SKM-1 treated with dmso at 0.1 percent for 144 hours (cell line): Measurements from ENCODE around the gene MAN1C1.
"Not testable (repeated sequence)": the region's sequence is repeated elsewhere in the genome, so short reads cannot be mapped to it uniquely, and the experiment has no call there.

Experiments
- DNase-seq: peaks from one replicate; lab custom pipeline; 2025; ENCODE audit not compliant: unreplicated experiment; lab: John Stamatoyannopoulos, UW

The MAN1C1 gene

DNA sequence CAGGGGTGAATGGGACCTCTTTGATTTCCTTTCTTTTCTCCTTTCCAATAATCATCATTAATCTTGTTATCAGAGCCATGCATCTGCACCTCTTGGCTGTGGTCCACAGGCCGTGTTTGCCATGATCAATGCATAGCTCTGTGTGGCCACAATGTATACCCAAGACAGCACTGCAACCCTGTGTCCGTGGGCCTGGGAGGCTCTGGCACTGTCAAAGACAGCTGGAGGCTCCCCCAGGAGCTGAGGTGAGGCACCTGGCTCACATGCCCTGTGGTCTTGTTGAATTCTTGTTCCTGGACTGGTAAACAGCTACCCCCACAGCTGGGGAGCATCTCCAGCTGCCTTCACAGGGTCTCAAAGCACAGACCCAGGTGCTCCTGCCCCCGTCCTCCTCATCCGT, 116.2 kb downstream of the MAN1C1 start:
- no peak for DNase-seq

DNA sequence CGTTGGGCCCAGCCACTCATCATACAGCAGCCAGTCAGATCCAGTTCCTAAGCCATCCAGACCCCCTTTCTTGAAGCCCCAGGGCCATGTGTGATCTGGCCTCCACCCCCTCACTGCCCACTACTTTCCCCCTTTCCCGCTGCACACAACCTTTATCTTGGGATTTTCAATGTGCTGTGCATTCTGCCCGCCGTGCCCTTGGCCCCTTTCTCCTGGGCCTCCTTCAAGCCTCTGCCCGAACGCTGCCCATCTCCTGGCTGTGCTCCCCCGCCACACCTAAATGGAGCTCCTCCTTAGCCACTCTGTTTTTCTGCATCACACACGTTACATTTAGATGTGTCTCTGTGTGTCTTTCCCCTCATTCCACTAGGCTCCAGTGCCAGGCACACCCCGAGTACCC, 116.7 kb downstream of the MAN1C1 start:
- DNase-seq: no peak

DNA sequence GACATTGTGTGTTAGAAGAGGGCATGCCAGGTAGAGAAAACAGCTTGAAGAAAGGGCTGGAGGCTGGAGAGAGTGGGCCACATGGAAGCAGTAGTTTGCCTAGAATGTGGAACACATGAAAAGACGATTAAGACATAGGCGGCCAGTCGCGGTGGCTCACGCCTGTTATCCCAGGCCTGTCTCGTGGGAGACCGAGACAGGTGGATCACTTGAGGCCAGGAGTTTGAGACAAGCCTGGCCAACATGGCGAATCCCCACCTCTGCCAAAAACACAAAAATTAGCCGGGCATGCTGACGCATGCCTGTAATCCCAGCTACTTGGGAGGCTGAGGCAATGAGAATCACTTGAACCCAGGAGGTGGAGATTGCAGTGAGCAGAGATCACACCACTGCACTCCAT, 118.4 kb downstream of the MAN1C1 start:
- DNase-seq: not testable (repeated sequence)

DNA sequence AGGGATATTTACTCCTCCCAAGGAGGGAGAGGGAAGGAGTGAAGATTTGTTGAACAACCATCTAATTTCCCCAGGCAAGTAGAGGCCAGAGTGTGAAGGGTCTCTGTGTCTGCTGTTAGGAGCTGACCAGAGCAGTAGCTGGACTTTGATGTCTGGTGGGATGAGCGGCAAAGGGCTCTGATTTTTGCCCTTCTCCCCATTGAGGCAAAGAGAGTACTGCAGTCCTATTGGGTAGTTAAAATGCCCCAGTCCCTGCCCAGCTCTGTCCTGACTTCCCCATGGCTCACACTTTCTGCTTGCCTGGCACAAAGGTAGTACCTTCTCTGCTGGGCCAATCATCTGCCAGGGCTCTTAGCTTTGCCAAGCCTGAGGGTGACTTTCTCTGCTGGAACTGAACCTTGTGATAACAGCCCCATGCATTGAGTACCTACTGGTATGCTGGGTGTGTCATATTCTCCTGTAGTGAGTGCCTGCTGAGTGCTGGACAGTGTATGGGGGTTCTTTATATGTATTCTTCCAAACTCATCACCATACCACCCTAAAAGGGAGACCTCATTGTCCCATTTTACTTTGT, 119.5 kb downstream of the MAN1C1 start:
- DNase-seq: no peak

DNA sequence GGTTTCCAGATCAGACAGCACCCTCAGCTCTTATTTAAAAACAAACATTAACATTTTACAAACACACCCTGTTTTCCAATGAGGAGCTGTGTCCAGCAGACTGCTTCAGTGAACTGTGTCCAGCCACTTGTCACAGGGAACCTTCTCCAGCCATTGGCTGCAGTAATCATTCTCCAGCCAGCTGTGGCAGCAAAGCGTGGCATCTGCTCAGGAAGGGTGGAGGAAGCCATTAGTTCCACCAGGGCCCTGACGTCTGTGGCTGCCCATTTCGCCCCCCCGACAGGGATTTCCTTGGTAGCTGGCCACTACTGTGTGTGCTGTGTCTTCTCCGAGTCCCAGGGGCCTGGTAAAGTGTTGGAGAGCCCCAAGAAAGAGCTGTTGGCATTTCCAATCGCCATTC, 120.5 kb downstream of the MAN1C1 start:
- no peak for DNase-seq

DNA sequence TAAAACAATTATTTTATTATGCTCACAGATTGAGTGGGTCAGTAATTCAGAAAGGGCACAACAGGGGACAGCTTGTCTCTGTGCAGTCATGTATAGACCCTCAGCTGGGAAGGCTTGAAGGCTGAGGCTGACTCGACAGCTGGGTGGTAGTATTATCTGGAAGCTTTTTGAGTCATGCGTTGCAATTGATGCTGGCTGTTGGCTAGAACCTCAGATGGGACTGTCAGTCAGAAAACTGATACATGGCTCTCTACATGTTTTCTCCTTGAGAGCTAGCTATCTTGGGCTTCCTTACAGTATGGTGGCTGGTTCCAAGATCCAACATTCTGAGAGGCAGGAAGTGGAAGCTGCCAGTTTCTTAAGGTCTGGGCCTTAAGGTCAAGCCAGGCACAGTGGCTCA, 121.9 kb downstream of the MAN1C1 start:
- DNase-seq: no peak

DNA sequence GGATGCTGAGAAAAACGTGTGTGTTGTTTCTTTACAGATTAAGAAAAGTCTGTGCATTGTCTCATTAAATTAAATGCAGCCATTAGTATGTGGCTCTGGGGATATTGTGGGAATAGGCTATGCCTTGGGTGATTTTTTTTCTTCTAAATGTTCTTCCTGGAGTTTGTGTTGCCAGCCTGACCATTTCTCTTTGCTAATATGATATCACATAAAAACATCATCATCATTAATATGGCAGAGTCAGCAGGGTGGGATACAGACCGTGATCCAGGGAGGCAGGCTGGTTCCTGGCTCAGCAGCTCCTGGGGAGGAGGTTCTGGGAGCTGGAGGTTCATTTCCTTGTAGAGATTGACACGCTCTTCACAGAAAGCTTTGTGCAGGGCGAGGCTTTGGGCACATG, 122.8 kb downstream of the MAN1C1 start:
- no peak for DNase-seq

DNA sequence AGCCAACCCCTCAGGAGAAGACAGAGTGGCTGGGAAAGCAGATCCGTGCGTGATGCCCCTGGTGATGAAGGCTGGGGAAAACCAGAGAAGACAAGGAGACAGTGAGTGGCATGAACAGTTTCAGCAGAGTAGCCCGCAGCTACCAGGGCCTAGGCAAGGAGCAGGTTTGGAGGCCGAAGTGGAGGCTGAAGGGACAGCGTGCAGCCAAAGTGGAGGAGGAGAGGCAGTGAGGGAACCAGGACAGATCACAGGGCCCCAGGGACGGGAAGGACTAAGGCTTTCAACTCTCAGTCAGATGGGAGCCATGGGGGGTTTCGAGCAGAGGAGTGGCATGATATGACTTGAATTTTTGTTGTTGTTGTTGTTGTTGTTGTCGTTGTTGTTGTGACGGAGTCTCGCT, 123.5 kb downstream of the MAN1C1 start:
- no peak for DNase-seq

DNA sequence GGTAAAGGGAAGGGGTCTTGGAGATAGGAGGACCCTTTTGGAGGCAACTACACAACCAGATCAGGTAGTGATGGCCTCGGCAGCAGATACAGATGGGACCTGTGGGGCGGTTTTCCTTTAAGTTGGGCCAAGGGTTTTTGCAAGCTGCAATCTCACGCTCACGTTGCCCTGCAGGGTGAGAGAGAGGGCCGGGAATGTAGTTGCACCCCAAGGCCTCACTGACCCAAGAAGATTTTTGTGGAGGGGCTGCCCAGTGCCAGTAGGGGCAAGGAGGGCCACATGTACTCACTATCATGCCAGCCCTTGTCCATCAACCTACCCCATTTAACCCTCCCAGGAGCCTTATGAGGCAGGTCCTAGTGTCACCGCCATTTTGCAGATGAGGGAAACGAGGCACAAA, 125.7 kb downstream of the MAN1C1 start:
- no peak for DNase-seq

DNA sequence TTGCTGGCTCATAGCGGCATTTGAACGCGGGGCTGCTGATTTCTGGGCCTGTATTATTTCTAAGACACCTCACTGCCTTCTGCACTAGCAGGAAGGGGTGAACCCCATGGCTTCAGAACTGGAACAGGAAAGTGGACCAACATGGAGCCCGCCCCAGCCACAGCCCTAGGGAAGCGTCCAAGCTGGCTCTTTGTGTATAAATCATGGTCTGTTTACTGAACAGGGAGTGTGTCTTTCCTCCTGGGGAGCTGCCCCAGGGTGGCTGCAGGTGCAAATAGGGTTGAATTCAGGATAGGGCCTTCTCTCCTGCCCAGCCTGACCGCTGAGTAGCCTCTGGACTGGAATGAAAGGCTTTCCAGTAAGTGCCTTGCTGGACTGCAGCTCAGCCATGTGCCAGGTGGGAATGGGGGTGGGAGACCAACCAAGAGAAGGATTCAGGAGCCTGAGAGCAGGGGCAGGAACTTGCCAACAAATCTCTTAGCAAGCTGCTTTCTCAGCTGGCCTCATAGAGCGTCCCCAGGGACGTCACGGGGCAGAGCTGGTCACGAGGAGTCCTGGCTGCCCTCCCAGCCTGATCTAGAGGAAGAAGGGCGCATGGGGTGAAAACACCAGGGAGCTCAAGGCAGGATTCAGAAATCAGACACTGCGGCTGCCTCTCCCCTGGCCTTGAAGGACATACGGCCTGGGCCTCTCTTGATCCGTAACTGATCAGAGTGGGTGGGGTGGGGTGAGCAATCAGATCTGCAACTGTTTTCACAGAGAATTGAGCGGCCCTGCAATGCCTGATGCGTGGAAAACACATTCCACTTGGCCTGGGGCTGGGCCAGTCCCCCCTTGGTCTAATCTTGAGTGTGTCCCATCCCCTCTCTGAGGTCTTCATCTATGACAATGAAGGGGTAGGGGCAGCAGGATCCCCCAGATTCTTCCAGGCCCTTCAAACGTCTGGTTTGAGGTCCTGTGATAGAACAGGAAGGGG, 126.9 kb downstream of the MAN1C1 start:
- no peak for DNase-seq

DNA sequence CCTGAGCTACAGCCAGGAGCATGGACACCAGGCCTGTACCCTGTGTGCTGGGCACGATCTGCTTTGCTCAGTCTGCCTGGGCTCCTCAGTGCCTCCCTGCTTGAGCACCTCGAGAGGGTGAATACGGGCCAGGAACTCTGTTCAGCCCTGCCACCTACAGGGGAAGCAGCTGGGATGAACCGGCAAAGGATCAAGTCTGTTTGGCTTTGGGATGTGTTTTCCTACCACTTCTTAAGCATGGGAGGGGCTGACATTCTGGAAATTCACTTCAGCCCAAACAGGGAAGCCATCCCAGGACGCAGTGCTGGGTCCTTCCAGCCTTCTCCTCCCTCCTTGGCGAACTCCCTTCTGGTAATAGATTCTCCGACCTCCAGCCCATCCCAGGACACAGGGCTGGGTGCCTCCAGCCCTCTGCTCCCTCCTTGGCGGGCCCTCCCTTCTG, 127.6 kb downstream of the MAN1C1 start:
- no peak for DNase-seq

DNA sequence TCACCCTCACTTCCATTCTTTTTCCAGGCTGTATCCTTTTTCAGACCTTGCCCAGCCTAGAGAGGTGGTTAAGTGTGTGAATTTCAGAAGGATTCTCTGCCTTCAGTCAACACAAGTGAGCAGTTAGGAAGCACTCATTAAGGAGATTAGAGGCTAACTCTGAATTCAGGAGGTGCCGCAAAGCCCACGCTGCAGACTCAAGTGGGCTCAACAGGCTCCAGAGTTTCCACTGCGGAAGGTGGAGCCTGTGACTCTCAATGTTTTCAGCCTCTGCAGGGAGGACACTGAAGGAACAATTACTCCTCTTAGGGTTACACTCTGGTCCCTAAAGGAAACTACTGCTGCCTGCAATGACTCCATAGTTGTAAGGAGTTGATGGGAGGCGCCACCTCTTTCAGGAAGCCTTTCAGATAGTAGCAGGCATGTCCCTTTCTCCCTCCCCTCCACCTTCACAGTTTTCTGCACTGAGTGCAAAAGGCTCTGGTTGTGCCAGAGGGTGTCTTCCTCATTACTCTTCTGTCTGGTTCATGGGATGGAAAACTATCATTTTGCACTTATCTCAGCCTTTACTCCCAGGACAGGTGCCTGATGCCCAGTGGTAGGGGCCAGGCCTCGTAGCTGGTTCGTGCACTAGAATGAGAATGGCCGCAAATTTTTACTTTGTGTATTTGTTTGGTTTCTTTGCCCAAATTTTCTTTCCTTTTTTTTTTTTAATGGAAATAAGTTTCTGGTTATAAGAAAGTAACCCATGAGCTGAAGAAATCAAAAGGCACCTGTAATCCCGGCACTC, 128.2 kb downstream of the MAN1C1 start:
- no peak for DNase-seq

DNA sequence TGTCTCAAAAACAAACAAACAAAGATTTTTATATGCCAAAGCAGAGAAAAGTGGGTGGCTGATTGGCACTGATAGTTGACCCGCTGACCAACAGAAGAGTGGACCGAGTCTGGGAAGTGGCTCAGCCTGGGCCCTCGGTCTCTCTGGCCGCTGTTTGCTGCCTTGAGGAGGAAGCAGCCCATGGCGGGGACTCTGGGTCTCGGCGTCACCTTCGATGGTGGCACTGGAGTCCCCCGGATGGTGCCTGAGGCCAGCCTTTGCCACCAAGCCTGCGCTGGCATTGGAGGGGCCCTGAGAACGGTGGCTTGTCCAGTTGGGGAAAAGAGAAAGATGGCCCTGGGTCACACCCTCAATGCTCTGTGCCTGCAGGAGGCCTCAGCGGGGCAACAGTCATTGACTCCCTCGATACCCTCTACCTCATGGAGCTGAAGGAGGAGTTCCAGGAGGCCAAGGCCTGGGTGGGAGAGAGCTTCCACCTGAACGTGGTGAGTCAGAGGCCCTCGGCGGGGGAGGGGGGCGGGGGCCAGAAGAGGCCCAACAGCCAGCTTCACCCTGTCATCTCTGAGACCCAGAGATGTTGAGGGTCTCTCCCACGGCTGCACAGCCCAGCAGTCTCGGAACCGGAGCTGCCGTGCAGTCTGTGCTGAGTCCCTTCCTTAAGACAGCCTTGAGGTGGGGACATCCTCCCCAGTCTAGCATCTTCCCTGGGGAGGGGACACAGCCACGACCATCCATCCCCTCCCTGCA, 129.9 kb downstream of the MAN1C1 start:
- no peak for DNase-seq

DNA sequence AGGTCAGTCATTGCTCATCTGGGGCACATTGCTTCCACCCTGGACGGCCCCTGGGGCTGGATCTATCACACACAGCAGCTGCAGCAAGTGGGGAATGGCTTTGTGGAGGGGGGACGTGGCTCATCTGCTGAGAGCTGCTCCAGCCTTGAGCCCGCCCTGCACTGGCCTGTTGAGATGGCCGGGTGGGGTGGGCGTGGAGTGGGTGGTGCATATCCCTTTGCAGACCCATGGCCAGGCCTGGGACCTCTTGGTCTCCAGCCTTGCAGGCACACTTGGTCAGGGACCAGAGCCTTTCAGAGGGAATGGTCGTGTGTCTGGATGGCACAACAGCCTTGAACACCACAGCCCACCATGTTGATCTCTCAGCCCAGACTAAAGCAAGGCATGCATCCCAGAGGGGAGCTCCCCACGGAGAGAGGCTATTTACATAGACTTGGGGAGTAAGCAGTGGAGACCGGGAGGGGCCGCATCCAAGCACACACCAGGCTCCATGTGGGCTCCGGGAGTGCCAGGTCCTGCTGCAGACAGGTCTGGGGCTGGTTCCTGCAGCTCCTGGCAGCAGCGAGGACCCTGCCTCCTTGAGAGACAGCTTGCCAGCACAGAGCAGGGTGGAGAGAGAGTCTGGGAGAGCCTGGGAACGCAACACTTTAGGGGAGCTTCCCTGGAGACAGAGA, 130.6 kb downstream of the MAN1C1 start:
- DNase-seq: no peak

DNA sequence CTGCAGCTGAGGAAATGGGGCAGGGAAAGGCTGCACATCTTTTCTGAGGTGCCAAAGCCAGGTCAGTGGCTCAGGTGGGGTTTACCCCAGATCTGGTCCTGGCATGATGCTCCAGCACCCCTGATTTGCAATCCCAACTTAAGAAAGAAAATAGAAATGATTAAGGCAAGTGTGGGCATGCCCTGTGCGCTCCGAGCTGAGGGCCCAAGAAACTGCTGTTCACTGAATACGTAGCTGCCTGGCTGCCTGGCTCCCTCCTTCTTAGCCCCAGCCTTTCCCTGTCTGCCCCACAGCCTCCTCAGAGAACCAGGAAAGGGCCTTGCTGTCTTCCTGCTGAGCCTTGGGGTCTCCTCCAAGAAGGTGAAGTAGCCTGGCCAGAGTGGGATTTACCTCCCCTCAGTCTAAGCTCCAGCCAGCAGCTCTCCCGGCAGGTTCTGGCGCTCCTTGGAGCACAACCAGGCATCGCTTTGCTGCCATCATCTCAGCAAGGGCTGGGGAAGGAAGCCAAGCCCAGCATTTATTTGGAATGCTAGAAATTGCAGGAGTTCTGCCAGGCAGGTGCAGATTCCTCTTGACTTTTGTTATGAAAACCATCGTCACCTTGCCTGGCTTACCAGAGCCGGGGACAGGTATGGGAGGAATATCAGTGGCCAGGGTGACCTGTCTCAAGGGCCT, 132.1 kb downstream of the MAN1C1 start:
- no peak for DNase-seq

DNA sequence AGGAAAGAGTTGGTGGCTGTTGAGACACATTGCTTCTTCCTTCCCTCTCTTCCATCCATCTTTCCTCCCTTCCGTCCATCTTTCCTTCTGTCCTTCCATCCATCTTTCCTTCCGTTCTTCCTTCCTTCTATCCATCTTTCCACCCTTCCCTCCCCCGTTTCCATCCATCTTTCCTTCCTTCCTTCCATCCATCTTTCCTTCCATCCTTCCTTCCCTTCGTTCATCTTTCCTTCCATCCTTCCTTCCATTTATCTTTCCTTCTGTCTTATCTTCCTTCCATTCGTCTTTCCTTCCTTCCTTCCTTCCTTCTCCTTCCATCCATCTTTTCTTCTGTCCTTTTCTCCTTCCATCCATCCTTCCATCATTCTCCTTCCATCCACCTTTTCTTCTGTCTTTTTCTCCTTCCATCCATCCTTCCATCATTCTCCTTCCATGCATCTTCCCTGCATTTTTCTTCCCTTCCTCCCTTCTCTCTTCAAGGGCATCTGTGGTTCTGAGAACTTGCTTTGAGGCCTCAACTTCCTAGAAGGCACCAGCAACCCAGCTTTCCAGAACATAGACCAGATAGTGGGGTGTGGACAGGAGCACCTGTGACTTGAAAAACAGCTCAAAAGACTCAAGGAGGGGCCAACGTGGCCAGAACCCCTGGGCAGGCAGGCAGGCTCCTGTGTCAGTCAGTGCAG, 134.5 kb downstream of the MAN1C1 start:
- no peak for DNase-seq

DNA sequence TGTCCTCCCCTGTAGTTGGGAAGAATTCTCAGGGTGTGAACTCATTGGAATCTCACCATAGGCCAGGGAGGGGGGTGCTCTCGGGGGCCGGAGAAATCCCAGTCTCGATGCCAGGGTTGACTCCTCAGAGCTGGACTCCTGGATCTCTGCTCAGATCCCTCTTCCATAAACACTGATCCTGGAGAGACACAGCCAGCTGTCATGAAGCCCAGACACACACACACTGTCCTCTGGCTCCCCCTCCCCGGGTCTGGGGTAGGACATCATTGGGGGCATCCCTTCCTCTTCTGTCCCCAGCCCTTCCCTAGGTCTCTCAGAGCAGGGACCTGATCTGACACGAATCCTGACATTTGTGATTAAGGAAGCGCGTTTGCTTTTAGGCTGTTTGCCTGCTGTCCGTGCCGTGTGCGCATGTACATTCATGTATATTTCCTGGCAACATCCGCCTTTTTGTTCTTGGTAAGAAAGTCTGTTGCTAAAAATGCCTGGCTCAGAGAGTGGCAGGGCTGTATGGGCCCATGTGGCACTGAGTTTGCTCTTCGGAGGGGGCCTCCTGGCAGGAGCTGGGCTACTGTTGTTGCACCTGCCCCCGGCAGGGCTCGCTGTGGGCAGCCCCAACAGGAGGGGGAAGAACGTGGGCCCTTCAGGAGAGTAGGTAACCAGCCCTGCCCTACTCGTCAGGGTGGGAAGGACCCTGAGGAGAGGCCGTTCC, 138.0 kb downstream of the MAN1C1 start:
- no peak for DNase-seq

DNA sequence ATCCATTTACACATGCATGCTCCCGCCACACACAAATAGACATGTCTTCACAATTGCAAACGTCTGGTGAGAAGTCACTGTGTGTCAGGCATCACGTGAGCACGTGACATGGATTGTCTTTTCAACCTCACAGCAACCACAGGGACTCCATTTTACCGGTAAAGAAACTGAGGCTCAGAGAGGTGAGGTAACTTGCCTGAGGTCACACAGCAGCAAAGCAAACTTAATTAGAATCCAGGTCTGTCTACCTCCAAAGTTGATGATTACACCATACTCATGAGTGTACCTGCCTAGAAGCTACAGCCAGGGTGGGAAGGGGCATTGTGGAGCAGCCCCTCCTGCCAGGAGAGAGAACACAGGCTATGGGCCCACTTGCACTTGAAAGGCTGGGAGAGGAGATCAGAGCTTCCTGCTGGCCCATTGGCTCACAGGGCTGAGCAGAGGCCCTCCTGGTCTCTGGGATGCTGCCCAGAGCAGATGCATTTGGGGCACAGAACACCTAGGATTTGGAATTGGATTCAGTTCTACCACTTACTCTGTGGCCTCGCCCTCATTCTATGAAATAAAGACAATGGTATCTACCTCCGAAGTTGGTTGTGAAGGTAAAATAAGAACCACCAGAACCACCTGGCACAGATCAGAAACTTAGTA, 139.0 kb downstream of the MAN1C1 start:
- no peak for DNase-seq
